ENCODE results near the gene CNOT6. TPM values are rescaled to one million over a fixed set of nuclear protein-coding genes. Genes with fewer than 3 reads are reported as not detected.

The CNOT6 gene
- total RNA-seq, 1 donor from 2014 or later: 21.7 TPM

GRCh38 chr5:180466316-180466715 lies 27.9 kb upstream of the CNOT6 start:
- no peak for TF ChIP-seq CTCF (IDR thresholded peaks at IDR 0.05)

DNA sequence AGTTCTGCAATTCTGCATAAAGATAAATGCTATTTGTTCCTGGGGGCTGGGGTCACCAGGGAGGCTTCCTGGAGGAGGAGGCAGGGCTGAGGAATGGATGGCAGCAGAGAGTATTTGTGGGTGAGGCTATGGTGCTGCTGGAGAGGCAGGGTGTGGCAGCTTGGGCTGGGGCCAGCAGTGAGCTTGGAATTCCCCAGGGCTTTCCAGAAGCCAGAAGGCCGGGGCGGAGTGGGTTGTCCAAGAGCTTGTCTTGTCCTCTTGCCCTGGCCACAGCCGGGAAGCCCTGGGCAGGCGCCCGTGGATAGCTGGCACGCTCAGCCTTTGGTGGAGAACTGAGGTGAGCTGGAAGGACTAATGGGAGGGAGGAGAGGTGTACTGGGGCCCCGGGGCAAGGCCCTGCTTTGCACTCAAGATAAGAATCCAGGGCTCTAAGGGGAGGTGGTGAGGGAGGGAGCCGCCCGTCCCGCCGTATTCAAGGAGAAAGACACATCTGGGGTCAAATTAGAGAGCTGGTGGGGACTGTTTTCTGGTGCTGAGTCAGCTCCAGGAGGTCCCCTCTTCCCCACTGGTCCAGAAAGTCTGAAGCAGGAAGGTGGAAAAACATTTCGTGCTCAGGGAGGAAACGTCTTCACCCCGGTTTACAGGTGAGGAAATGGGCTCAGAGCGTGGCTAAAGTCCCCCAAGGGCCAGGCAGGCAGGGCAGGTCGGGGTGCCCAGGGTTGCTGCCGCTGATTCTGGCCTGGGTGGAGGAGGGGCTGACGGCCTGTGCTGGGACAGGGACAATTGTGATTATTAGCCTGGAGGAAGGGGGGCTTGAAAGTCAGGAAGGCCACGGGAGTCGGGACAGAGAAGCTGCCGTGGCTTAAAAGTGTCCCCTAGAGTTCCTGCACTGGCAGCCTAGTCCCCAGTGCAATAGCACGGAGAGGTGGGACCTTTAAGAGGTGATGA lies 26.9 kb upstream of the CNOT6 start:
- Histone ChIP-seq H3K27me3 (no peaks in the 10 kb centered on the region), H3K36me3 (no peaks in the 10 kb centered on the region), H3K4me1 (no peaks in the 10 kb centered on the region), H3K9me3 (no peaks in the 10 kb centered on the region), H3K4me3 (peak overlapping the region; percentile 35), H3K27ac (peak overlapping the region; percentile 71)
- intact Hi-C loops (cut with DNase I): no loop called here
- DNase-seq: peak; percentile 93
- TF ChIP-seq CTCF (IDR thresholded peaks at IDR 0.05): no peak
- ATAC-seq: peak; percentile 80

More at GRCh38 chr5:180466316-180466715, 27.9 kb upstream of the CNOT6 start:
- ATAC-seq (no peak), DNase-seq (peak; percentile 60)
- Histone ChIP-seq H3K4me3 (no peak overlapping the region), H3K36me3 (no peaks in the 10 kb centered on the region), H3K9me3 (no peaks in the 10 kb centered on the region), H3K4me1 (no peaks in the 10 kb centered on the region), H3K27me3 (no peaks in the 10 kb centered on the region), H3K27ac (no peak overlapping the region)
- intact Hi-C loops (cut with DNase I): no loop called here

- no peak for TF ChIP-seq CTCF (IDR thresholded peaks at IDR 0.05)
- ATAC-seq: peak; percentile 3
- DNase-seq: peak; percentile 57
- Histone ChIP-seq H3K27ac (peak overlapping the region; percentile 71), H3K9me3 (no peaks in the 10 kb centered on the region), H3K36me3 (no peaks in the 10 kb centered on the region), H3K4me3 (peak overlapping the region; percentile 35), H3K27me3 (no peaks in the 10 kb centered on the region), H3K4me1 (no peaks in the 10 kb centered on the region)
- intact Hi-C loops (cut with DNase I): no loop called here
These were observed 26.0 kb upstream of the CNOT6 start for GRCh38 chr5:180467989-180468731.

- TF ChIP-seq CTCF (IDR thresholded peaks at IDR 0.05): no peak
- Histone ChIP-seq H3K9me3 (no peaks in the 10 kb centered on the region), H3K27ac (no peak overlapping the region), H3K27me3 (no peaks in the 10 kb centered on the region), H3K36me3 (no peaks in the 10 kb centered on the region), H3K4me3 (no peak overlapping the region), H3K4me1 (no peaks in the 10 kb centered on the region)
- no peak for DNase-seq
- intact Hi-C loops (cut with DNase I): no loop called here
- ATAC-seq: no peak
These were observed 25.2 kb upstream of the CNOT6 start for GRCh38 chr5:180468732-180469585.

DNA sequence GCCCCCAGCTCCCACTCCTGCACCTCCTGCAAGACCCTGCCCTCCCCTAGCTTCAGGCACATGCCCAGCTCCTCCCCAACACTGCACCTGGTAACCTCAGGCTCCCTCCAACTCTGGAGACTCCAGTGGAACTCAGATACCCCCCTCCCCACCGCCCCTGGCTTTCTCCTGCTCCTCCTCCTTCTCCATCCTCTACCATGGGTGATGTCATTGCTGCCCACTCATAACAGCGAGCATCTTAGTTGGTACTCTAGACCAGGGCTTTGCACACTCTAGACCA lies 24.7 kb upstream of the CNOT6 start:
- DNase-seq: no peak

More for the DNA sequence above, 24.7 kb upstream of the CNOT6 start:
- Histone ChIP-seq H3K4me3 (no peak overlapping the region), H3K4me1 (no peaks in the 10 kb centered on the region), H3K27ac (no peak overlapping the region), H3K36me3 (no peaks in the 10 kb centered on the region), H3K27me3 (no peaks in the 10 kb centered on the region), H3K9me3 (no peaks in the 10 kb centered on the region)
- no peak for ATAC-seq
- TF ChIP-seq CTCF (IDR thresholded peaks at IDR 0.05): no peak
- intact Hi-C loops (cut with DNase I): no loop called here

Data from upper lobe of right lung (tissue), 1 donor.